Measurements from ENCODE around the gene CDK12.

CDK12 gene

GRCh38 chr17:39549747-39550573 lies 88.7 kb downstream of the CDK12 start:
- Mint-ChIP-seq H3K4me3 (no peak overlapping the region), H3K4me1 (ENCODE audit: low read depth) (peaks cover 2% of the 10 kb centered on the region), H3K27me3 (ENCODE audit: low read depth) (no peaks in the 10 kb centered on the region), H3K27ac (no peak overlapping the region), H3K36me3 (ENCODE audit: low read depth) (peaks cover 33% of the 10 kb centered on the region), H3K9me3 (no peaks in the 10 kb centered on the region)

GRCh38 chr17:39551879-39552278 lies 90.6 kb downstream of the CDK12 start:
- no peaks in the 10 kb centered on the region for H3K9me3 Mint-ChIP-seq
- no peaks in the 10 kb centered on the region for H3K27me3 Mint-ChIP-seq (ENCODE audit: low read depth)
- H3K4me1 Mint-ChIP-seq (ENCODE audit: low read depth), result peaks cover 2% of the 10 kb centered on the region
- no peak overlapping the region for H3K4me3 Mint-ChIP-seq
- peaks cover 40% of the 10 kb centered on the region for H3K36me3 Mint-ChIP-seq (ENCODE audit: low read depth)
- H3K27ac Mint-ChIP-seq, result peak overlapping the region; percentile 2

GRCh38 chr17:39553341-39553945 lies 92.2 kb downstream of the CDK12 start:
- H3K27ac Mint-ChIP-seq, result no peak overlapping the region
- no peaks in the 10 kb centered on the region for H3K27me3 Mint-ChIP-seq (ENCODE audit: low read depth)
- peaks cover 2% of the 10 kb centered on the region for H3K4me1 Mint-ChIP-seq (ENCODE audit: low read depth)
- no peak overlapping the region for H3K4me3 Mint-ChIP-seq
- no peaks in the 10 kb centered on the region for H3K9me3 Mint-ChIP-seq
- H3K36me3 Mint-ChIP-seq (ENCODE audit: low read depth), result peaks cover 36% of the 10 kb centered on the region

GRCh38 chr17:39555368-39555767 lies 94.1 kb downstream of the CDK12 start:
- H3K27me3 Mint-ChIP-seq (ENCODE audit: low read depth), result no peaks in the 10 kb centered on the region
- H3K4me3 Mint-ChIP-seq, result no peak overlapping the region
- H3K36me3 Mint-ChIP-seq (ENCODE audit: low read depth), result peaks cover 33% of the 10 kb centered on the region

GRCh38 chr17:39556423-39556822 lies 95.1 kb downstream of the CDK12 start:
- H3K4me1 Mint-ChIP-seq (ENCODE audit: low read depth), result peaks cover 2% of the 10 kb centered on the region
- H3K36me3 Mint-ChIP-seq (ENCODE audit: low read depth), result peaks cover 33% of the 10 kb centered on the region
- no peaks in the 10 kb centered on the region for H3K27me3 Mint-ChIP-seq (ENCODE audit: low read depth)
- no peaks in the 10 kb centered on the region for H3K9me3 Mint-ChIP-seq
- no peak overlapping the region for H3K27ac Mint-ChIP-seq
- H3K4me3 Mint-ChIP-seq, result no peak overlapping the region

More at GRCh38 chr17:39555368-39555767, 94.1 kb downstream of the CDK12 start:
- H3K4me1 Mint-ChIP-seq (ENCODE audit: low read depth), result peaks cover 2% of the 10 kb centered on the region
- H3K27ac Mint-ChIP-seq, result no peak overlapping the region
- no peaks in the 10 kb centered on the region for H3K9me3 Mint-ChIP-seq

- Mint-ChIP-seq H3K9me3 (no peaks in the 10 kb centered on the region), H3K36me3 (ENCODE audit: low read depth) (peaks cover 15% of the 10 kb centered on the region), H3K27me3 (ENCODE audit: low read depth) (no peaks in the 10 kb centered on the region), H3K27ac (no peak overlapping the region), H3K4me3 (no peak overlapping the region), H3K4me1 (ENCODE audit: low read depth) (no peaks in the 10 kb centered on the region)
Measured at GRCh38 chr17:39562395-39562794, 101.1 kb downstream of the CDK12 start.

GRCh38 chr17:39562976-39563375 lies 101.7 kb downstream of the CDK12 start:
- H3K4me3 Mint-ChIP-seq, result no peak overlapping the region
- no peak overlapping the region for H3K27ac Mint-ChIP-seq
- peaks cover 15% of the 10 kb centered on the region for H3K36me3 Mint-ChIP-seq (ENCODE audit: low read depth)
- H3K4me1 Mint-ChIP-seq (ENCODE audit: low read depth), result no peaks in the 10 kb centered on the region
- H3K27me3 Mint-ChIP-seq (ENCODE audit: low read depth), result no peaks in the 10 kb centered on the region
- no peaks in the 10 kb centered on the region for H3K9me3 Mint-ChIP-seq

GRCh38 chr17:39563476-39563875 lies 102.2 kb downstream of the CDK12 start:
- no peaks in the 10 kb centered on the region for H3K4me1 Mint-ChIP-seq (ENCODE audit: low read depth)
- no peak overlapping the region for H3K27ac Mint-ChIP-seq
- no peak overlapping the region for H3K4me3 Mint-ChIP-seq
- H3K36me3 Mint-ChIP-seq (ENCODE audit: low read depth), result peaks cover 20% of the 10 kb centered on the region
- no peaks in the 10 kb centered on the region for H3K9me3 Mint-ChIP-seq
- no peaks in the 10 kb centered on the region for H3K27me3 Mint-ChIP-seq (ENCODE audit: low read depth)

GRCh38 chr17:39564211-39564848 lies 103.0 kb downstream of the CDK12 start:
- no peaks in the 10 kb centered on the region for H3K27me3 Mint-ChIP-seq (ENCODE audit: low read depth)
- H3K27ac Mint-ChIP-seq, result no peak overlapping the region
- no peaks in the 10 kb centered on the region for H3K4me1 Mint-ChIP-seq (ENCODE audit: low read depth)
- no peaks in the 10 kb centered on the region for H3K9me3 Mint-ChIP-seq
- H3K36me3 Mint-ChIP-seq (ENCODE audit: low read depth), result peaks cover 25% of the 10 kb centered on the region
- no peak overlapping the region for H3K4me3 Mint-ChIP-seq

- Mint-ChIP-seq H3K4me1 (ENCODE audit: low read depth) (no peaks in the 10 kb centered on the region), H3K27me3 (ENCODE audit: low read depth) (no peaks in the 10 kb centered on the region), H3K36me3 (ENCODE audit: low read depth) (peaks cover 29% of the 10 kb centered on the region), H3K9me3 (peaks cover 4% of the 10 kb centered on the region), H3K27ac (no peak overlapping the region), H3K4me3 (no peak overlapping the region)
Measured at GRCh38 chr17:39566094-39566850, 105.0 kb downstream of the CDK12 start.

GRCh38 chr17:39568702-39569101 lies 107.4 kb downstream of the CDK12 start:
- Mint-ChIP-seq H3K9me3 (peaks cover 8% of the 10 kb centered on the region), H3K36me3 (ENCODE audit: low read depth) (peaks cover 36% of the 10 kb centered on the region), H3K4me3 (no peak overlapping the region), H3K27me3 (ENCODE audit: low read depth) (no peaks in the 10 kb centered on the region), H3K27ac (no peak overlapping the region), H3K4me1 (ENCODE audit: low read depth) (no peaks in the 10 kb centered on the region)

- H3K27me3 Mint-ChIP-seq (ENCODE audit: low read depth), result peaks cover 4% of the 10 kb centered on the region
- H3K36me3 Mint-ChIP-seq (ENCODE audit: low read depth), result peaks cover 36% of the 10 kb centered on the region
- H3K4me1 Mint-ChIP-seq (ENCODE audit: low read depth), result peaks cover 3% of the 10 kb centered on the region
- no peak overlapping the region for H3K27ac Mint-ChIP-seq
- no peak overlapping the region for H3K4me3 Mint-ChIP-seq
- H3K9me3 Mint-ChIP-seq, result peaks cover 8% of the 10 kb centered on the region
Measured at GRCh38 chr17:39569126-39569525, 107.8 kb downstream of the CDK12 start.

- peaks cover 3% of the 10 kb centered on the region for H3K4me1 Mint-ChIP-seq (ENCODE audit: low read depth)
- peaks cover 10% of the 10 kb centered on the region for H3K27me3 Mint-ChIP-seq (ENCODE audit: low read depth)
- peaks cover 8% of the 10 kb centered on the region for H3K9me3 Mint-ChIP-seq
- H3K27ac Mint-ChIP-seq, result no peak overlapping the region
- no peak overlapping the region for H3K4me3 Mint-ChIP-seq
- H3K36me3 Mint-ChIP-seq (ENCODE audit: low read depth), result peaks cover 29% of the 10 kb centered on the region
Measured at GRCh38 chr17:39572121-39572520, 110.8 kb downstream of the CDK12 start.

Measured in T-helper 1 cell treated with Interleukin-12 subunit alpha and Interleukin-12 subunit beta and Interleukin-4 antibody, amounts not matched to agents 30 μg/mL and 1 μg/mL, for 36 hours (primary cell).